Left ventricle myocardium inferior (tissue), 1 donor: ENCODE data around the gene LY6G5C. TPM values are rescaled to one million over a fixed set of nuclear protein-coding genes. Genes with fewer than 3 reads are reported as not detected.

Source experiments
- DNase-seq: peaks from one replicate; pipeline ENCODE4 v3.0.0-alpha.2; 2020
- H3K27ac ChIP-seq: fragments of 200-600 bp; replicated peaks from 2 replicates; pipeline ENCODE4 v1.8.0; 2021
- H3K27me3 ChIP-seq: fragments of 200-600 bp; 2 replicates; pipeline ENCODE4 v1.8.0; 2021; ENCODE audit warnings: low read depth
- H3K36me3 ChIP-seq: fragments of 200-600 bp; 2 replicates; pipeline ENCODE4 v1.8.0; 2021
- H3K4me1 ChIP-seq: fragments of 200-600 bp; 2 replicates; pipeline ENCODE4 v1.8.0; 2021
- H3K4me3 ChIP-seq: fragments of 200-600 bp; 2 replicates; pipeline ENCODE4 v1.8.0; 2021; ENCODE audit warnings: mild to moderate bottlenecking, moderate library complexity
- H3K9me3 ChIP-seq: fragments of 200-600 bp; replicated peaks from 2 replicates; pipeline ENCODE4 v1.8.0; 2021
- intact Hi-C: fragments of 100-400 bp; cut with micrococcal nuclease; formaldehyde crosslinking; loops from one replicate; pipeline ENCODE4 v1.11.0; 2022
- total RNA-seq: library from RNA; stranded (reverse); fragmentation: NEBNext Ultra II Directional; extraction: Animal tissue kit (Norgen Biotek cat#: 25700); gene quantifications from one replicate; pipeline ENCODE4 v1.2.1, GENCODE V29; 2021
- TF ChIP-seq, protein P1 (sequence below): fragments of 200-600 bp; IDR thresholded peaks from 2 replicates; pipeline ENCODE4 v1.8.0; 2021; ENCODE audit warnings: antibody characterized with exemption, mild to moderate bottlenecking, borderline replicate concordance
- donor health status: DM: no; HTN: yes; CAD: no; lungs with severe emphysema.

Gene LY6G5C
- total RNA-seq, 1 donor from 2014 or later, result 1.5 TPM

GRCh38 chr6:31664790-31665500, 15.9 kb downstream of the LY6G5C start, which contains the start of gene GPANK1:
Gene GPANK1 (minus strand): TSS chr6:31664997. CDS start chr6:31664478, 519 bp downstream.
- Histone ChIP-seq H3K27ac (peak within 1 kb of the TSS; percentile 96), H3K36me3 (peaks cover 47% of the 10 kb centered on the region), H3K4me3 (peak within 1 kb of the TSS; percentile 78), H3K27me3 (no peaks in the 10 kb centered on the region), H3K4me1 (peaks cover 81% of the 10 kb centered on the region), H3K9me3 (no peaks in the 10 kb centered on the region)
- intact Hi-C loops, result no loop called here
- DNase-seq, result peak; percentile 89
- TF ChIP-seq, protein P1, sequence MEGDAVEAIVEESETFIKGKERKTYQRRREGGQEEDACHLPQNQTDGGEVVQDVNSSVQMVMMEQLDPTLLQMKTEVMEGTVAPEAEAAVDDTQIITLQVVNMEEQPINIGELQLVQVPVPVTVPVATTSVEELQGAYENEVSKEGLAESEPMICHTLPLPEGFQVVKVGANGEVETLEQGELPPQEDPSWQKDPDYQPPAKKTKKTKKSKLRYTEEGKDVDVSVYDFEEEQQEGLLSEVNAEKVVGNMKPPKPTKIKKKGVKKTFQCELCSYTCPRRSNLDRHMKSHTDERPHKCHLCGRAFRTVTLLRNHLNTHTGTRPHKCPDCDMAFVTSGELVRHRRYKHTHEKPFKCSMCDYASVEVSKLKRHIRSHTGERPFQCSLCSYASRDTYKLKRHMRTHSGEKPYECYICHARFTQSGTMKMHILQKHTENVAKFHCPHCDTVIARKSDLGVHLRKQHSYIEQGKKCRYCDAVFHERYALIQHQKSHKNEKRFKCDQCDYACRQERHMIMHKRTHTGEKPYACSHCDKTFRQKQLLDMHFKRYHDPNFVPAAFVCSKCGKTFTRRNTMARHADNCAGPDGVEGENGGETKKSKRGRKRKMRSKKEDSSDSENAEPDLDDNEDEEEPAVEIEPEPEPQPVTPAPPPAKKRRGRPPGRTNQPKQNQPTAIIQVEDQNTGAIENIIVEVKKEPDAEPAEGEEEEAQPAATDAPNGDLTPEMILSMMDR, result no peak

GRCh38 chr6:31663961-31664789, 16.7 kb downstream of the LY6G5C start:
- H3K9me3 ChIP-seq, result no peaks in the 10 kb centered on the region
- H3K27ac ChIP-seq, result peak overlapping the region; percentile 96
- peaks cover 89% of the 10 kb centered on the region for H3K4me1 ChIP-seq
- intact Hi-C loops, result no loop called here
- no peak for DNase-seq
- TF ChIP-seq, protein P1, result no peak
- peak overlapping the region; percentile 78 for H3K4me3 ChIP-seq
- H3K27me3 ChIP-seq, result no peaks in the 10 kb centered on the region
- peaks cover 39% of the 10 kb centered on the region for H3K36me3 ChIP-seq

- Histone ChIP-seq H3K4me3 (peak overlapping the region; percentile 78), H3K36me3 (peaks cover 31% of the 10 kb centered on the region), H3K27ac (peak overlapping the region; percentile 96), H3K9me3 (no peaks in the 10 kb centered on the region), H3K27me3 (no peaks in the 10 kb centered on the region), H3K4me1 (peaks cover 93% of the 10 kb centered on the region)
- intact Hi-C loops, result no loop called here
- DNase-seq, result no peak
- TF ChIP-seq, protein P1, result no peak
Observed at GRCh38 chr6:31663126-31663960, 17.5 kb downstream of the LY6G5C start.

DNA sequence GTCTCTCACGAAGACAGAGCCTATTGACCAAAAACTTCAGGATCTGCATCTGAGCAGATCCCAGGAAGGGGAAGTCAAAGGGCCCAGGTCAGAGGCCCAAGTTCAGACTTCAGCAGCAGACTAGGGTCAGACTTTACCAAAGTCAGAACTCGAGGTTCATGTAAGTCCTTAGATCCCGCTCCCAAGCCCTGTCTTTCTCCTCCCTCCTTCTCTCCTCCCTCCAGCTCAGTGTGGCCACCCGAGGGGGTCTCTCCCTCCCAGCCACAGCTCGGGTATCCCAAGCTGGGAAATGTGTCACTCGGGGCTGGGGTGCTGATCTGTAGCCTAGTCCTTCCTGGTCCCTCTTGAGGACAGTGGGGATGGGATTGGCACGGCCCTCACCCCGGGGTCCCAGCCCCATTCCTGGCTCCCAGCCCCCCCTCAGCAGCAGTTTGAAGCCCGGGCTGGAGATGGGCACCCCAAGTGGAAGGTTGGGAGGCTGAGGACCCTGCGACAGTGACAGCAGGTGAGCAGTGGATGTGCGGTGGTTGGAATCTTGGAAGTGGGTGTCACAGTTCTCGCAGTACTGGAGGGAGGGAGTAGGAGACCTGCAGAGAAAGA, 18.6 kb downstream of the LY6G5C start:
- intact Hi-C loops, result no loop called here
- H3K9me3 ChIP-seq, result no peaks in the 10 kb centered on the region
- no peak for DNase-seq
- peak overlapping the region; percentile 96 for H3K27ac ChIP-seq
- peaks cover 28% of the 10 kb centered on the region for H3K36me3 ChIP-seq
- no peaks in the 10 kb centered on the region for H3K27me3 ChIP-seq
- no peak overlapping the region for H3K4me3 ChIP-seq
- TF ChIP-seq, protein P1, result no peak
- peaks cover 93% of the 10 kb centered on the region for H3K4me1 ChIP-seq
